Upper lobe of right lung (tissue), 1 donor: ENCODE data around the gene TEX30. TPM values are rescaled to one million over a fixed set of nuclear protein-coding genes. Genes with fewer than 3 reads are reported as not detected.

Source experiments
- ATAC-seq: fragments of 200-7000 bp; cut with Tn5 transposase; one replicate; pipeline ENCODE4 v1.9.1; 2020; ENCODE audit warnings: mild to moderate bottlenecking, moderate library complexity
- DNase-seq: peaks from one replicate; pipeline ENCODE4 v3.0.0-alpha.2; 2020
- H3K27ac ChIP-seq: fragments of 200-600 bp; one replicate; pipeline ENCODE4 v1.8.0; 2022
- H3K27me3 ChIP-seq: fragments of 200-600 bp; one replicate; pipeline ENCODE4 v1.8.0; 2022; ENCODE audit warnings: mild to moderate bottlenecking
- H3K36me3 ChIP-seq: fragments of 200-600 bp; one replicate; pipeline ENCODE4 v1.8.0; 2022
- H3K4me1 ChIP-seq: fragments of 200-600 bp; one replicate; pipeline ENCODE4 v1.8.0; 2022
- H3K4me3 ChIP-seq: fragments of 200-600 bp; one replicate; pipeline ENCODE4 v1.8.0; 2022; ENCODE audit warnings: mild to moderate bottlenecking
- H3K9me3 ChIP-seq: fragments of 200-600 bp; one replicate; pipeline ENCODE4 v1.8.0; 2022
- intact Hi-C: fragments of 100-400 bp; cut with DNase I; formaldehyde crosslinking; loops from one replicate; pipeline ENCODE4 v1.11.0; 2022
- total RNA-seq: library from RNA; stranded (reverse); fragmentation: NEBNext Ultra II Directional; extraction: Animal tissue kit (Norgen Biotek cat#: 25700); gene quantifications from one replicate; pipeline ENCODE4 v1.2.1, GENCODE V29; 2021
- TF ChIP-seq, protein P1 (sequence below): fragments of 200-600 bp; IDR thresholded peaks from one replicate; pipeline ENCODE4 v1.8.0; 2022; ENCODE audit warnings: antibody characterized with exemption
- donor health status: DM: no; HTN: yes; CAD: no; lungs with severe emphysema.

Gene TEX30
- total RNA-seq, 1 donor from 2014 or later: 5.8 TPM

DNA sequence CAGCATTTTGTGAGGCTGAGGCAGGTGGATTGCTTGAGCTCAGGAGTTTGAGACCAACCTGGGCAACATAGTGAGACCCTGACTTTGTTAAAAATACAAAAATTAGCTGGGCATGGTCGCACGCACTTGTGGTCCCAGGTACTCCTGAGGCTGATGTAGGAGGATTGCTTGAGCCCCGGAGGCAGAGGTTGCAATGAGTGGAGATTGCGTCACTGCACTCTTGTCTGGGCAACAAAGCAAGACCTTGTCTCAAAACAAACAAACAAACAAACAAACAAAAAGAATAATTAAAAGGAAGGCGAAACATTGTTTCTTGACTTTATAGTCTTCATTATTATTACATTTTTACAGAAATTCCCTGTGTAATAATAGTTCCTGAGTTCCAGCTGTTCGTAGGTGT, 41.2 kb upstream of the TEX30 start:
- intact Hi-C loops: no loop called here
- Histone ChIP-seq H3K4me1 (no peaks in the 10 kb centered on the region), H3K27ac (no peak overlapping the region), H3K9me3 (no peaks in the 10 kb centered on the region), H3K36me3 (peaks cover 14% of the 10 kb centered on the region), H3K4me3 (no peak overlapping the region), H3K27me3 (no peaks in the 10 kb centered on the region)
- TF ChIP-seq, protein P1, sequence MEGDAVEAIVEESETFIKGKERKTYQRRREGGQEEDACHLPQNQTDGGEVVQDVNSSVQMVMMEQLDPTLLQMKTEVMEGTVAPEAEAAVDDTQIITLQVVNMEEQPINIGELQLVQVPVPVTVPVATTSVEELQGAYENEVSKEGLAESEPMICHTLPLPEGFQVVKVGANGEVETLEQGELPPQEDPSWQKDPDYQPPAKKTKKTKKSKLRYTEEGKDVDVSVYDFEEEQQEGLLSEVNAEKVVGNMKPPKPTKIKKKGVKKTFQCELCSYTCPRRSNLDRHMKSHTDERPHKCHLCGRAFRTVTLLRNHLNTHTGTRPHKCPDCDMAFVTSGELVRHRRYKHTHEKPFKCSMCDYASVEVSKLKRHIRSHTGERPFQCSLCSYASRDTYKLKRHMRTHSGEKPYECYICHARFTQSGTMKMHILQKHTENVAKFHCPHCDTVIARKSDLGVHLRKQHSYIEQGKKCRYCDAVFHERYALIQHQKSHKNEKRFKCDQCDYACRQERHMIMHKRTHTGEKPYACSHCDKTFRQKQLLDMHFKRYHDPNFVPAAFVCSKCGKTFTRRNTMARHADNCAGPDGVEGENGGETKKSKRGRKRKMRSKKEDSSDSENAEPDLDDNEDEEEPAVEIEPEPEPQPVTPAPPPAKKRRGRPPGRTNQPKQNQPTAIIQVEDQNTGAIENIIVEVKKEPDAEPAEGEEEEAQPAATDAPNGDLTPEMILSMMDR: no peak
- DNase-seq (no peak), ATAC-seq (no peak)

DNA sequence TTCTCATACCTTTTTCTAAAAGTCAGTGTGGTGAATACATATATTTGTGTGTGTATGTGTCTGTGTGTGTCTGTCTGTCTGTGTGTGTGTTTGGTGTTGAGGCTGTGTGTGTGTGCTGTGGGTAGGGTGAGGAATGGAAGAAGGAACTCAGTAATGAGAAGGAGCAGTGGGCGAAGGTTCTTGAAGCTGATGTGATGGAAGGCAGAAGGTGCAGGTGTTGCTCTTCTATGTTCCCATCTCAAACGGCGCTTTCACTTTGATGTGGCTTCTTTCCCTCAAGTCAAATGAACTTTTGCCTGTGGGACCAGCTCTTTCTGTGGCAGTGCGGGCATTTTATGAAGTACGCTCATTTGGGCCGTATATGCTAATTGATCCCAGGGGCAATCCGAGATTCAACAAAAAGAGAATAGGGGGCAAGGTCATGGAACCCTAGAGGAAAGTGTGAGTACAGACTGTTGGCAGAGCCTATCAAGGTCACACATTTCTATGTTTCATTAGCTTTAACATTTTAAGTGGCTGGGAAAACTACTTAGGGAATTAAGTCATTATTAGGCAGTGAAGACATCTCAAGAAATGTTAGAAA, 40.5 kb upstream of the TEX30 start:
- Histone ChIP-seq H3K27ac (no peak overlapping the region), H3K4me1 (no peaks in the 10 kb centered on the region), H3K9me3 (no peaks in the 10 kb centered on the region), H3K36me3 (peaks cover 14% of the 10 kb centered on the region), H3K4me3 (no peak overlapping the region), H3K27me3 (no peaks in the 10 kb centered on the region)
- DNase-seq: no peak
- TF ChIP-seq, protein P1: no peak
- intact Hi-C loops: no loop called here
- no peak for ATAC-seq

DNA sequence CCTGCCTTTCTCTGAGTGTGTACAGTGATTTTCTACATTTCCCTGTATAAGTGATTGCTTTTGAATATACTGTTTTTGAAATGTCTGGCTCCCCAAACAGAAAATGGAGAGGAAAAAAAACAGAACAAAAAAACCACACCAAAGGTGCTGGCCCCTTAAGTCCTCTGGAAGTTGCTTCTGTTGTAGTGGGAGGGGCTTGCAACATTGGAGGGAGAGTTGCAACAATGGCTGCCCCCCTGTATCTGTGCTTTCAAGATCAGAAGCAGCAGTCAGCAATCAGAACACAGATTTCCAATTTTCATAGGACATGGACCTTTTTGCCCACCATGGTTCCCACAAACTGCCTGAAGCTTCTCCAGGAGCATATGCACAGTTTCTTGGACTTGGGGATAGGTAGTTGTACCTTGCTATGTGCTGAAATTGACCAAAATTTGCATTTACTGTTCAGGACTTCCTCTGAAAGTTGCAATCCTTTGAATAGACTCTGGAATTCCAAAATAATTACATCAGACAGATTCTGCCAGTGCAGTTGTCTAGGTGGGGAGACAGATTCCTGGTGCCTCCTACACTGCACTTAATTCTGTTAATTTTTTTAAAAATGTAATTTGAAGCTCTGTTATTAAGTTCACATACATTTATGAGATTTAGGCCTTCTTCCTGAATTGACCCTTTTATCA, 39.2 kb upstream of the TEX30 start:
- ATAC-seq (no peak), DNase-seq (no peak)
- H3K27me3 ChIP-seq: no peaks in the 10 kb centered on the region
- intact Hi-C loops: no loop called here
- TF ChIP-seq, protein P1: no peak
- no peaks in the 10 kb centered on the region for H3K9me3 ChIP-seq
- H3K4me1 ChIP-seq: no peaks in the 10 kb centered on the region
- no peak overlapping the region for H3K4me3 ChIP-seq
- H3K27ac ChIP-seq: no peak overlapping the region
- H3K36me3 ChIP-seq: peaks cover 14% of the 10 kb centered on the region

DNA sequence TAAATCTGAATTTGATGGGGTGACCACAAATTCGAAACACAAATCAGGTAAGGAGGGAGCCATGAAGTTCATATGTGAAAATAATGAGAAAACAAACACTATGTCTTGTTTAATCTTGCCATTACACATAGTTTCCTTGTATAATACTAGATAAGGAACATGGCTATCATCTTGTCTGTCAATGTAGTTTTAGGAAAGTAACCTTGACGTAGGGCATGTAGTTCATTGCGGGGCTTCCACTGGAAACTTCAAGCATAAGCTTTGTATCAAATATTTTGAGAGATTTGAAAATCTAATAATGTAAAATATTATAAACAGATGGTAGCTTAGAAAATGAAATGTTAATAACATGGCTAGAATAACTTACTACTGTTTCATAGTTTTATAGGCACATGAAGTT, 34.1 kb upstream of the TEX30 start:
- TF ChIP-seq, protein P1: no peak
- no peak overlapping the region for H3K4me3 ChIP-seq
- DNase-seq (no peak), ATAC-seq (no peak)
- intact Hi-C loops: no loop called here
- H3K4me1 ChIP-seq: peaks cover 2% of the 10 kb centered on the region
- H3K9me3 ChIP-seq: no peaks in the 10 kb centered on the region
- no peak overlapping the region for H3K27ac ChIP-seq
- no peaks in the 10 kb centered on the region for H3K27me3 ChIP-seq
- H3K36me3 ChIP-seq: no peaks in the 10 kb centered on the region

DNA sequence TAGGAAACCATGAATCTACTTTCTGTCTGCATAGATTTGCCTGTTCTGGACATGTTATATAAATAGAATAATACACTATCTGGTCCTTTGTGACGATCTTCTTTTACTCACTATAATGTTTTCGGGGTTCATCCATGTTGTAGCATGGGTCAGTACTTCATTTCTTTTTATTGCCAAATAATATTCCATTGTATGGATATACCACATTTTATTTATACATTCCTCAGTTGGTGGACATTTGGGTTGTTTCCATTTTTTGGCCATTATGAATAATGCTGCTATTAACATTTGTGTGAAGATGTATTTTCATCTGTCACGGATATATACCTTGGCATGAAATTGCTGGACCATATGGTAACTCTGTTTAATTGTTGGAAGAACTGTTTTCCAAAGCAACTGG, 32.1 kb upstream of the TEX30 start:
- Histone ChIP-seq H3K27me3 (no peaks in the 10 kb centered on the region), H3K4me1 (peaks cover 22% of the 10 kb centered on the region), H3K27ac (no peak overlapping the region), H3K4me3 (no peak overlapping the region), H3K9me3 (no peaks in the 10 kb centered on the region), H3K36me3 (no peaks in the 10 kb centered on the region)
- ATAC-seq (no peak), DNase-seq (no peak)
- TF ChIP-seq, protein P1: no peak
- intact Hi-C loops: no loop called here
